Fibroblast of skin of right biceps (primary cell): Measurements from ENCODE around the gene RELT.

Source experiments
- DNase-seq: peaks from one replicate; pipeline ENCODE4 v3.0.0-alpha.2; 2013

The RELT gene

DNA sequence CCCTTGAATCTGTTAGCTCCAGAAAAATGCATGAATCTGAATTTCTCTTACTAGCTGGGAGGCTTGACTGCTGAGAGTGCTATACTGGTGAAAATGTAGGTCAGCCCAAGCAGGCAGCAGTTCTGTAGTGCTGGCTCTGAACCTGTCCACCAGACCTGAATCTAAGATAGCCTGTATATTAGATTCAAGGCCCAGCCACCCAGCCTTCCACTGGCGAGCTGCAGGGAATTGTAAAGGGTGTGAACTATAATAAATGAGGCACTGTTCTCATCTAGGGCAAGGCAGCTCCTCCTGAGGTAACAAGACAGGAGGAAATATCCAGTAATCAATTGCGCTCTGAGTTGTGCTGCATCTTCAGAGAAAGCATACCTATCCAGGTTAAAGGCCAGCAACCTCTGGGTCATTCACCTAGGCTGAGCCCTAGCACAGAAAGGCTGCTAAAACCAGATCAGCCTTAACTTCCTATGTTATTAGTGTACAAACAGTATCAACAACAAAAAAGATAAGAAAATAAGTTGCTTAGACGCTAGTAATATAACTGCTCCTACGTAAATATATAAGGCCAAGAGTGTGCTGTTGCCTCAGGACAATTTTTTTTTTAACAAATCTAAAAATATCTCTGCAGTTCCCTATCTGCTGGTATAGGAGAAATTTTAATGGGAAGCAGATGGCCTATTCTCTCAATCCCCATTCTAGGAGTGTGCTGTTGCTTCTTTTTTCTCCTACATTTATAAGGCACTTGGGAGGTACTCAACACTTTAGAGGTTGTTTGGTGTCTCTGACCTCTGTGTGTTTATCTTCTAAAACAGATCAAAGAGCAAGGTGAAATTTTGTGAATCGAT is 63.0 kb downstream of the RELT start:
- DNase-seq, result peak; percentile 59

GRCh38 chr11:73445980-73446379 is 69.8 kb downstream of the RELT start:
- DNase-seq, result no peak

DNA sequence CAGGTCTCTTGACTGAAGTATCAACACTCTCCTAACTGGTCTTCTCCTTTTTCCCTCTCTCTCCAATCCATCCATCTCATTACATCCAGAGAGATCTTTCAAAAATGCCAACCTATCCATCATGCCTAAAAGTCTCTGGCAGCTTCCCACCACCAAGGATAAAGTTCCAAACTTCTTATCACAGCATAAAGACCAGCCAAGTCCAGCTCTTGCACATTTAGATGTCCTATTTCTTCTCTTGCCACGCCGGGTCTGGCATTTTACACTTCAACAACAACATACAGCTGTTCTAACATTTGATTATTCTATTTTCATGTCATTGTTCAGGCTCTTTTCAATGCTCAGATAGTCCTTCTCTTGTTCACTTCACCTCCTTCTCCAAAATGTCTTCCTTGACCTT is 70.6 kb downstream of the RELT start:
- DNase-seq, result no peak
